ENCODE results near the gene KIF3C. TPM values are rescaled to one million over a fixed set of nuclear protein-coding genes. Genes with fewer than 3 reads are reported as not detected.

KIF3C gene
- total and polyA plus RNA-seq, 9 of the 15 experiments (the other 6 are each of a cell fraction or from before 2014, with no cell fraction given), result 0.69 to 6.7 (median 3.3) TPM

- TF ChIP-seq MEIS2 (IDR thresholded peaks at IDR 0.05; ENCODE audit: partially characterized antibody) (peak; percentile 73), SMARCE1 (IDR thresholded peaks at IDR 0.05) (no peak)
Observed at GRCh38 chr2:26011609-26011989, 29.3 kb upstream of the KIF3C start (continued).

- ChIA-PET CTCF (ENCODE audit: low intra/inter-chr PET ratio) (no interaction called here), POLR2A (interaction anchor here (1.5 kb wide), 1 partner anchor 10 kb away, joined by 4 read pairs; no protein-coding TSS in a partner anchor)
- Histone ChIP-seq H2AFZ (ENCODE audit: low read depth, low read length) (no peak overlapping the region), H3K9me1 (ENCODE audit: control insufficient read depth, insufficient read depth, low read length) (no peaks in the 10 kb centered on the region), H3K4me3 (no peak overlapping the region), H3K4me2 (ENCODE audit: insufficient read depth, low read length) (no peak overlapping the region), H3K27ac (ENCODE audit: extremely low read depth, low read depth, low read length) (no peak overlapping the region), H3K9ac (ENCODE audit: insufficient read depth in 1 of 2, low read depth in 2 of 2, low read length in 2 of 2) (no peak overlapping the region), H3K4me1 (replicated peaks in 1 of 2; ENCODE audit: control insufficient read depth in 2 of 2, insufficient read depth in 2 of 2, low read length in 2 of 2) (peaks cover 9 to 21% of the 10 kb centered on the region in 2 experiments; a peak in 4 of 5 replicates), H3K27me3 (ENCODE audit: control insufficient read depth in 2 of 2, insufficient read depth in 2 of 2, low read length in 2 of 2) (no peaks in the 10 kb centered on the region), H4K20me1 (replicated peaks; ENCODE audit: control insufficient read depth, insufficient read depth, low read length) (no peaks in the 10 kb centered on the region), H3K36me3 (ENCODE audit: control insufficient read depth, insufficient read depth, low read length) (no peaks in the 10 kb centered on the region; the same call in 2 of the 3 replicates), H3K79me2 (ENCODE audit: control insufficient read depth, insufficient read depth, low read length) (no peaks in the 10 kb centered on the region), H3K9me3 (replicated peaks; ENCODE audit: control insufficient read depth, insufficient read depth, low read depth, low read length) (no peaks in the 10 kb centered on the region)
- DNase-seq (ENCODE audit: extremely low read depth in 1 of 4, low spot score in 3 of 4) (no peak), FAIRE-seq (no peak), ATAC-seq (no peak)
- 44% methylated on average over 3 of the region's 3 CpGs for WGBS (ENCODE audit: insufficient coverage, low coverage, missing lambda C conversion rate)
- intact Hi-C loops (cut with micrococcal nuclease) (no loop called here), in situ Hi-C loops (cut with MboI) (no loop called here)
- BruUV-seq (replicated peaks), result no TSS peak
- no peak for TF ChIP-seq ZNF512 (tag; IDR thresholded peaks at IDR 0.05)
- TF ChIP-seq ZKSCAN1 (IDR thresholded peaks at IDR 0.05; ENCODE audit: low read depth, low read length), result no peak
- no peak for TF ChIP-seq MAFG (tag; conservative IDR thresholded peaks at IDR 0.05)
- no peak for TF ChIP-seq FUS (optimal IDR thresholded peaks at IDR 0.05; ENCODE audit: low read depth, low read length)
- TF ChIP-seq U2AF1 (optimal IDR thresholded peaks at IDR 0.05; ENCODE audit: low read depth, low read length), result no peak
- TF ChIP-seq MAX (CRISPR knock-in tag; IDR thresholded peaks at IDR 0.05), result no peak
- no peak for TF ChIP-seq ZNF592 (IDR thresholded peaks at IDR 0.05)
- no peak for TF ChIP-seq SAFB2 (IDR thresholded peaks at IDR 0.05; ENCODE audit: borderline replicate concordance, low read depth, low read length, severe bottlenecking)
- TF ChIP-seq CEBPB (tag; IDR thresholded peaks at IDR 0.05), result no peak
- no peak for TF ChIP-seq ZFP1 (CRISPR knock-in tag; IDR thresholded peaks at IDR 0.05)
- TF ChIP-seq ZNF695 (CRISPR knock-in tag; IDR thresholded peaks at IDR 0.05), result no peak
- TF ChIP-seq ZSCAN29 (IDR thresholded peaks at IDR 0.05), result no peak
- TF ChIP-seq TRIM24 (IDR thresholded peaks at IDR 0.05), result no peak
- TF ChIP-seq ZNF134 (CRISPR knock-in tag; conservative IDR thresholded peaks at IDR 0.05), result no peak
- TF ChIP-seq ZBTB9 (CRISPR knock-in tag; IDR thresholded peaks at IDR 0.05), result no peak
Observed at GRCh38 chr2:26010943-26011342, 28.6 kb upstream of the KIF3C start.
